ENCODE results near the gene PTPN7.
"Not testable (repeated sequence)": the region's sequence is repeated elsewhere in the genome, so short reads cannot be mapped to it uniquely, and the experiment has no call there.

The PTPN7 gene

DNA sequence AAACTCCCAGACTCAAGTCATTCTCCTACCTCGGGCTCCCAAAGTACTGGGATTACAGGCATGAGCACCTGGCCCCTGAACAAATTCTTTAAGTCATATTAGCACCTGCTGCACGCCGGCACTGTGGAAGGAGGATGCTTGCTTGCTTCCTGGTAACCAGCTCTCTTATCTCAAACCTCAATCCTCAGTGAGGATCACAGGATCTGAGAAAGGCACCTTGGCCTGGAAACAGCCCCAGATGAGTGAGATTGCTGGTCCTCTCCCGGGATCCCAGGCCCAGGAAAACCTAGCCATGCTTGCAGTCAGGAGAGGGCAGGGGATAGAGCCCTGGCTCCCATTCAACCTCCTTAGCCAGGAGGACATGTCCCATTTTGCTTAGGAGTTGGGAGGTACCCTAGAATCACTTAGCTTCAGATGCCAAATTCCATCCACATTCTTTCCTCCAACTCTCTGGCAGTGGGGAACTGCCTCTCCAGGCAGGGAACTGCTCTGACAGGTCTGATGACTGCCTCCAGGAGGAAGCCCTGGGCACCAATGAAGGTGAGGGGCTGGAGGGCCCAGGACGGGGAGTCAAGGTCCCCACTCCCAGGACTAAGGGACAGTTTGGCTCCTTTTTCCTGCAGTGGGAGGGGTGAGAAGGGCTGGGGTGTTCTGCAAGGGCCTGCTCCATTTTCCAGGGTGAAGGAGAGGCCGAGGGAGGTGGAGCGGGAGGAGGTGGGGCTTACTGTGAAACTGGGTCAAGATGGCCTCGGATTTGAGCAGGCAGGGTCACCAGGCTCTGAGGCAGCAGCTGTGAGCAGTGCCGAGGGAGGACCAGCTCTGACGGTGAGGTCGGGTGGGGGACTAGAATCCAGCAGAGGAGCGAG is 28.2 kb downstream of the PTPN7 start:
- DNase-seq (ENCODE audit: low read depth in 4 of 4, low spot score in 1 of 4), result no peak

DNA sequence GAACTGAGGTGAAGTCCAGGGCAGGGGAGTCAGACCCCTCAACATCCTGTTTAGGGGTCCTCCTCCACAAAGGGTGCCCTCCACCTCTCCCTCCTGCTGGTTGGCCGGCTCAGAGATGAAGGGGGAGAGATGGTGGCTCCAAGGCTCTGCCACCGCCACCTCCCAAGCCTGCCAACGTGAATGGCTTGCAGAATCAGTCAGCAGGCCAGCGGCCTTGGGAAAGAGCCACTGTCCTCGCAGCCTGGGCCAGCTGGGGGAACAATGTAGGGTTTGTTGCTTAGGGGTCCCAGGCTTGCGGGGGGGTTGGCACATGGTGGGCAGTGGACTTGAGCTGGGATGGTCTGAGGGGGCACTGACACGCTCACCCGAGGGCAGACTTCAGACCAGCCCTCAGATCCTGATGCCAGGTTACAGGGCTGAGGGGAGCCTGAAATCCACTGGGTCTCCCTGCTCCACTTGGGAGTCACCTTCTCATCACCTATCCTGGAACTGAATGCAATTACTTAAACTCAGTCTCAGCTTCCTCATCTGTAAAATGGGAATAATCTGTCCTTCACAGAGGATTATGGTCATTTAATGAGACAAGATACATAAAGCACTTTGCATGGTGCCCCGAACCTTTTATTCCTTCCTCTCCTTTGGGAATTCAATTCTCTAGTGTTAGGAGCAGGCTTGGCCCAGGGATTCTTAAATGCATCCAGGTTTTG is 29.4 kb downstream of the PTPN7 start:
- no peak for DNase-seq (ENCODE audit: low read depth in 4 of 4, low spot score in 1 of 4)

DNA sequence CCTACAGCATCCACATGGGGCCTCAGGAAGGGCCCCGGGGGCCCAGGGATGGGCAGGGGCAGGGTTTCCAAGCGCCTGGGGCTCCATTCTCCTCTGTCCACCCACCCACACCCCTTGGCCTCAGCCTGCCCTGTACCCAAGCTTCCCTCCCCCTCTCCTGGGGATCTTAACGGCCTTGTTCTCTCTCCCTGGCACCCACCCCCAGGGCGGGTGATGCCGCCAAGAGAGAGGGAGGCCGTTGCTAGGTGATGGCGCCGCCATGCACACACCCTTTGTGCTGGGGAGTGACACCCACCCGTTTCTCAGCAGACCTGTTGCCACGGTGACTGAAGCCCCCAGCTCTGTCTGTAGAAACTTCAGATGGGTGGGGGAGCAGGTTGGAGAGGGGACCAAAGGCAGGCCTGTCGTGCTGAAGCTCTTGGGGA is 30.1 kb downstream of the PTPN7 start:
- no peak for DNase-seq (ENCODE audit: low read depth in 4 of 4, low spot score in 1 of 4)

DNA sequence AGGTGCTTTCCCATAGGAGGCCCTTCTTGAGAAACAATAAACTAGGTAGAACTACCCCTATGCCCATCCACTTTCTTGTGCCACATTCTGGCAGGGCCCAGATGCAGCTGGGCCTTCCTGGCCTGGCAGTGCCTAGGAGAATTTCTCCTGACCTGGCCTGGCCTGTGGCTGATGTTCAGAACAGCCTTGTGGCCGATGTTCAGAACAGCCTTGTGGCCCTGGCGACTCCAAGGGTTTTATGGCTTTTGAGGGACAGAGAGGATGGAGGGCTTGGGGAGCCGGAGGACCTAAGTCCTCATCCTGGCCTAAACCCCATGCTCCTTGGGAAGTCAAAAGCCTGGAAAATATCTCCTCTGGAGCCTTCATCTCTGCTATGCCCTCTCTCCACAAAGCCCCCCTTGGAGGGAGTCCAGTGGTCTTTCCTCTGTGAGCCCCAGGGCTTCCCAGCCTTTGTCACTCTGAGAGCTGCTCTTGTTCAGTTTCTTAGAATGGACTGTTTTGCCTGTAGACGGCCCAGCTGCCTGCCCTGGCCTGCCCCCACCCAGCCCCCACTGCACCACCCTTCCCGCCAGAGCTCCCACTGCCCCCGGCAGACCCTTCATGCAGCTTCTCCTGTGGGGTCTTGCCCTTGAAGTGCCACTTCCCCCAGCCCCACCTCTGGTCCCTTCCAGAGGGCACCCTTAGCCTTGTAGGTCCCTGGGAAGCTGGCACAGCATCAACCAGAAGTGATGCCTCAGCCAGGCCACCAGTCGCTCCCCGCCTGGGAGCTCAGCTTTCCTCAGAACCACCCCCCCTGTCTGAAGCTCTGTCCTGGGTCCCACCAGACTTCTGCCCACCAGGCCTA is 30.7 kb downstream of the PTPN7 start:
- DNase-seq (ENCODE audit: low read depth in 4 of 4, low spot score in 1 of 4), result no peak

DNA sequence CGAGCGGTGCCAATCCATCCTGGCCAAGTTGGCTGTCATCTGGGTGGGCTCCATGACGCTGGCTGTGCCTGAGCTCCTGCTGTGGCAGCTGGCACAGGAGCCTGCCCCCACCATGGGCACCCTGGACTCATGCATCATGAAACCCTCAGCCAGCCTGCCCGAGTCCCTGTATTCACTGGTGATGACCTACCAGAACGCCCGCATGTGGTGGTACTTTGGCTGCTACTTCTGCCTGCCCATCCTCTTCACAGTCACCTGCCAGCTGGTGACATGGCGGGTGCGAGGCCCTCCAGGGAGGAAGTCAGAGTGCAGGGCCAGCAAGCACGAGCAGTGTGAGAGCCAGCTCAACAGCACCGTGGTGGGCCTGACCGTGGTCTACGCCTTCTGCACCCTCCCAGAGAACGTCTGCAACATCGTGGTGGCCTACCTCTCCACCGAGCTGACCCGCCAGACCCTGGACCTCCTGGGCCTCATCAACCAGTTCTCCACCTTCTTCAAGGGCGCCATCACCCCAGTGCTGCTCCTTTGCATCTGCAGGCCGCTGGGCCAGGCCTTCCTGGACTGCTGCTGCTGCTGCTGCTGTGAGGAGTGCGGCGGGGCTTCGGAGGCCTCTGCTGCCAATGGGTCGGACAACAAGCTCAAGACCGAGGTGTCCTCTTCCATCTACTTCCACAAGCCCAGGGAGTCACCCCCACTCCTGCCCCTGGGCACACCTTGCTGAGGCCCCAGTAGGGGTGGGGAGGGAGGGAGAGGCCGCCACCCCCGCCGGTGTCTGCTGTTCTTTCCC is 32.4 kb downstream of the PTPN7 start:
- DNase-seq (ENCODE audit: low read depth in 4 of 4, low spot score in 1 of 4), result no peak

DNA sequence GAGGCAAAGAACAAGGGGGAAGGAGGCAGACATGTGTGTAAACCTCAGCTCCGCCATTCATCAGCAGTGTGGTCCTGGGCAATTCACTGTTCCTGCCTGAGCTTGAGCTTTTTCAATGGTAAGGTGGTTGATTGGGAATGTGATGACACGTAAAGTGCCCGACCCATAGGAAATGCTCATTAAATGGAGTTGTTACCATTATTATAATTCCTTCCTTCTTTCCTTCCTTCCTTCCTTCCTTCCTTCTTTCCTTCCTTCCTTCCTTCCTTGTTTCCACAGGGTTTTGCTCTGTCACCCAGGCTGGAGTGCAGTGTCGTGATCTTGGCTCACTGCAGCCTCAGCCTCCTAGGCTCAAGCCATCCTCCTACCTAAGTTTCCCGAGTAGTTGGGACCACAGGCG is 33.3 kb downstream of the PTPN7 start:
- DNase-seq (ENCODE audit: low read depth in 4 of 4, low spot score in 1 of 4), result no peak

DNA sequence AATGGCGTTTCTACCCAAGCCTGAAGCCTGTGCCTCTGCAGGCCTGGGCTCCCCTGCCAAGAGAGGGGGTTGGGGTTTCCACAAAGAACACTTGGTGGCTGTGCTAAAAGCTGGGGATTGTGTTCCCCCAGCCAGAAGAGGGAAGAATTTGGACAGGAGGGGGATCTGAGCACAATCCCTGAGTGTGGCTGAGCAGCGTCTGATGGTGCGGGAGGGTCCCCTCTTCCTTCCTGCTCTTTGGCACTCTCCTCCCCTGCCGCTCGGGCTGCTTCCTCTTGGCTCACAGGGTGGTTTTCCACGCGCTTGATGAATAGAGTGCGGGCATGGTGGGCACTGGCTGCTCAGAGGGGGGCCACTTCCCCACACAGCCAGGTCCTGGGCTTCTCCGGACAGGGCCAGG is 34.0 kb downstream of the PTPN7 start:
- DNase-seq (ENCODE audit: low read depth in 4 of 4, low spot score in 1 of 4), result no peak

DNA sequence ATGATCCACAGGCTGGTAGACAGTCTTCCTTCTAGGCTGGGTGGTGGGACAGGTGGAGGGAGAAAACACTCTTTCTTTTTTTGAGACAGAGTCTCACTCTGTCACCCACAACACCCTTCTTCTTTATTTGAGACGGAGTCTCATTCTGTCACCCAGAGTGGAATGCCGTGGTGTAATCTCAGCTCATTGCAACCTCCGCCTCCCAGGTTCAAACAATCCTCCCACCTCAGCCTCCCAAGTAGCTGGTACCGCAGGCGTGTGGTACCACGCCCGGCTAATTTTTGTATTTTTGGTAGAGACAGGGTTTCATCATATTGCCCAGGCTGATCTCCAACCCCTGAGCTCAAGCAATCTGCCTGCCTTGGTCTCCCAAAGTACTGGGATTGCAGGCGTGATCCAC is 34.8 kb downstream of the PTPN7 start:
- no peak for DNase-seq (ENCODE audit: low read depth in 4 of 4, low spot score in 1 of 4)

DNA sequence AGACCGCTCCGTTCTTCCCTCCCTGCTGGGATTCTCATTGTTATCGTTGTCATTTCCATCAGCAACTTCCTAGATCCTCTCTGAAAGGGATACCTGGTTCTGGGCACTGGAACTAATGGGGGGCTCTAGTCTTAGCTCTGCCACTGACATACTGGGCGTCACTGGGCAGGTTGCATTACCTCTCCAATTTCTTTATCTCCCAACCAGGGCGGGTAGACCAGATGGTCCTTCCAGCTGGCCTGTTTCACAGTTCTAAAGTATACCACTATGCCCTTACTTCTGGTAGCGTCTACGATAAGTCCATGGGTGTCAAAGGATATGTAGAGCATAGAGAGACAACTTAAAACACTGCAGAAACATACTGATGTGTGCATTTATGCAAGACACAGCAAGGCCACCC is 36.3 kb downstream of the PTPN7 start:
- DNase-seq (ENCODE audit: low read depth in 4 of 4, low spot score in 1 of 4), result no peak

DNA sequence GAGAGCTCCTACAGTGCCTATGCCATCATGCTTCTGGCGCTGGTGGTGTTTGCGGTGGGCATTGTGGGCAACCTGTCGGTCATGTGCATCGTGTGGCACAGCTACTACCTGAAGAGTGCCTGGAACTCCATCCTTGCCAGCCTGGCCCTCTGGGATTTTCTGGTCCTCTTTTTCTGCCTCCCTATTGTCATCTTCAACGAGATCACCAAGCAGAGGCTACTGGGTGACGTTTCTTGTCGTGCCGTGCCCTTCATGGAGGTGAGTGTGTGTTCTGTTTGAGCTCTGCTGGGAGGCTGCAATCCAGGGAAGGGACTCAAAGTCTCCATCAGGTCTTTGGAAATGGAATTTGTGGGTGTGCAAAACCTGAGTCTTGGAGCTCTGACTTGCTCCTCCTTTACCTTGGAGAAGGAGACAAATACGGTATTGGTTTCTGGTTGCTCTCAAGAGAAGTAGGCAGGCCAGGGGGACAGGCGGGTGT is 37.0 kb downstream of the PTPN7 start:
- DNase-seq (ENCODE audit: low read depth in 4 of 4, low spot score in 1 of 4), result no peak

DNA sequence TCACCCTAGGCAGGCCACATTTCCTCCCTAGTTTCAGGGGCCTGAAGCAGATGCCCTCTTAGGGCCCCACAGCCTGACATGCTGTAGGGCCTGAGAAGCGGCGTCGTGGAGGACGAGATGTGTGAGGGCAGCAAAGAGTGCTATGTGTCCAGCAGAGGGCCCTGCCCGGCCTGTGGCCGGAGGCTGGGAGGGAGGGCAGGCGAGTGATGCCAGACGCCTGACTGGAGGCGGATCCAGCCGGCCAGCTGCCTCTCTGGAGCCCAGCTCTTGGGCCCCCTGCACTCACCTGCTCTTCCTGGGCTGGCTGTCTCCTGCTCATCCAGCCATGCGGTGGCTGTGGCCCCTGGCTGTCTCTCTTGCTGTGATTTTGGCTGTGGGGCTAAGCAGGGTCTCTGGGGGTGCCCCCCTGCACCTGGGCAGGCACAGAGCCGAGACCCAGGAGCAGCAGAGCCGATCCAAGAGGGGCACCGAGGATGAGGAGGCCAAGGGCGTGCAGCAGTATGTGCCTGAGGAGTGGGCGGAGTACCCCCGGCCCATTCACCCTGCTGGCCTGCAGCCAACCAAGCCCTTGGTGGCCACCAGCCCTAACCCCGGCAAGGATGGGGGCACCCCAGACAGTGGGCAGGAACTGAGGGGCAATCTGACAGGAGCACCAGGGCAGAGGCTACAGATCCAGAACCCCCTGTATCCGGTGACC is 37.6 kb downstream of the PTPN7 start, which contains the start of gene GPR37L1:
GPR37L1 (plus strand) TSS at position 279 of the 697 bp plus-strand sequence; CDS start at position 326, 47 bp downstream.
- no peak for DNase-seq (ENCODE audit: low read depth in 4 of 4, low spot score in 1 of 4)

DNA sequence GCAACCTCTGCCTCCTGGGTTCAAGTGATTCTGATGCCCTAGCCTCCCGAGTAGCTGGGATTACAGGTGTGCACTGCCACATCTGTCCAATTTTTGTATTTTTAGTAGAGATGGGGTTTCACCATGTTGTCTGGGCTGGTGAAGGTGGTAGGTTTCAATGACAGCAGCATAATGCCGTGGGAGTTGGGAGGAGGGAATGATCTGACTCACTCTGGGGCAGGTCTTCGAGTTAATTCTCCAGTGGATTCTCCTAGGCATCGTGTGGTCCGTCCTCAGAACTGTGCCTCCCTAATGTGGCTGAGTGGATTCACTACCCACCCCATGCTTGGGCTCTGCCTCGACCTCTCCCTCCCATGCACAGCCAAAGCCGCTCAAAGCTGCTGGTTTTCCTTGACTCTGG is 39.4 kb downstream of the PTPN7 start:
- DNase-seq (ENCODE audit: low read depth in 4 of 4, low spot score in 1 of 4), result no peak

DNA sequence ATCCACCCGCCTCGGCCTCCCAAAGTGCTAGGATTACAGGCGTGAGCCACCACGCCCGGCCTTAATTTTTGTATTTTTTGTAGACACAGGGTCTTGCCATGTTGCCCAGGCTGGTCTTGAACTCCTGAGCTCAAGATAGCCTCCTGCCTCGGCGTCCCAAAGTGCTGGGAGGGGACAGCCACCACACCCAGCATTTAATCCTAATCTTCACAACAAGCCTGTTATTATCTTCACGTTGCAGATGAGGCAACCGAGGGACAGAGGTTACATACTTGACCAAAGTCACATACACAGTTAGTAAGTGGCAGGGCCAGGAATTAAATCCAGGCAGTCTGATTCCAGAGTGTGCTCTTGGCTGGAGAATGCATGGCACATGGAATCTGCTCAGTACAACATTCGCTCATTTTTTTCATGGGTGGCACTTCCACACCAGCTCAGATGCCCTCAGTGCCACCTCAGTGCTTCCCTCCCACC is 42.5 kb downstream of the PTPN7 start:
- DNase-seq (ENCODE audit: low read depth in 4 of 4, low spot score in 1 of 4), result no peak

DNA sequence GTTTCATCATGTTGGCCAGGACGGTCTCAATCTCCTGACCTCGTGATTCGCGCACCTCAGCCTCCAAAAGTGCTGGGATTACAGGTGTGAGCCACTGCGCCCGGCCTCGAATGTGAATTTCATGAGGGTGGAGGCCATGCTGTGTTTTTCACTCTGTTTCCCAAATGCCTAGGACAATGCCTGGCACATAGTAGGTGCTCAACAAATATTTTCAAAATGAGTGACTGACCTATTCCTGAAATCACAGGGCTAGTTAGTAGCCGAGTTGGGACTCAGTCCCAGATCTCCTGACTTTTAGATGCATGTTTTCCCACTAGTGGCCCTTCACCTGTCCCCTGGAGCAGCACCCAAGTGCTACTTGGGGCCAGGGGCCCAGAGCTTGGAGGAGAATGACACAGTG is 44.1 kb downstream of the PTPN7 start:
- DNase-seq (ENCODE audit: low read depth in 4 of 4, low spot score in 1 of 4), result no peak

DNA sequence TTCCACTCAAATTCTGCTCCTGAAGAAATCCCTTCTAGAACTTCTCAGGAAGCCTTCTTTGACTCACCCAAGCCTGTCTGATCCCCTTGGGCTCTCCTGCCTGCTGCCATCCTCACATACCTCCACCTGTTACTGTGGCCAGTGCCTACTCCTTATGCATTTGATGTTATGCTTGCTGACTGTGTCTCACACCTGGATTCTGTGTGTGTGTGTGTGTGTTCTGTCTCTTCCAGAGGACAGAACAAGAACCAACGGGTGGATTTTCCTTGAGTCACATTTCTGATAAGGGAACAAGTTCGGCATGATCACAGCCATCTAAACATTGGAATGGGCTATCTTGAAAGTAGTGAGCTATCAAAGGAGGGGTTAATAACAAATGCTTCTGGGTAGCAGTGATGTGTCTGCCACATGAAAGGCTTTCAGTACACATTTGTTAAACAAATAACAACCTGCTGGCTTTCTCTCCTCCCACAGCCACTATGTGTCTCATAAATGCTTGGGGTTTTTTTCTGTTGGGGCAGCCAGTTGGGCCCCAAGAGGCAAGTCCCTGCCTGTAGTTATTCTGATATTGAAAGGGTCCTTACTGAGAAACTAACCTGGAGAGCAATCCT is 46.6 kb downstream of the PTPN7 start:
- DNase-seq (ENCODE audit: low read depth in 4 of 4, low spot score in 1 of 4), result no peak

DNA sequence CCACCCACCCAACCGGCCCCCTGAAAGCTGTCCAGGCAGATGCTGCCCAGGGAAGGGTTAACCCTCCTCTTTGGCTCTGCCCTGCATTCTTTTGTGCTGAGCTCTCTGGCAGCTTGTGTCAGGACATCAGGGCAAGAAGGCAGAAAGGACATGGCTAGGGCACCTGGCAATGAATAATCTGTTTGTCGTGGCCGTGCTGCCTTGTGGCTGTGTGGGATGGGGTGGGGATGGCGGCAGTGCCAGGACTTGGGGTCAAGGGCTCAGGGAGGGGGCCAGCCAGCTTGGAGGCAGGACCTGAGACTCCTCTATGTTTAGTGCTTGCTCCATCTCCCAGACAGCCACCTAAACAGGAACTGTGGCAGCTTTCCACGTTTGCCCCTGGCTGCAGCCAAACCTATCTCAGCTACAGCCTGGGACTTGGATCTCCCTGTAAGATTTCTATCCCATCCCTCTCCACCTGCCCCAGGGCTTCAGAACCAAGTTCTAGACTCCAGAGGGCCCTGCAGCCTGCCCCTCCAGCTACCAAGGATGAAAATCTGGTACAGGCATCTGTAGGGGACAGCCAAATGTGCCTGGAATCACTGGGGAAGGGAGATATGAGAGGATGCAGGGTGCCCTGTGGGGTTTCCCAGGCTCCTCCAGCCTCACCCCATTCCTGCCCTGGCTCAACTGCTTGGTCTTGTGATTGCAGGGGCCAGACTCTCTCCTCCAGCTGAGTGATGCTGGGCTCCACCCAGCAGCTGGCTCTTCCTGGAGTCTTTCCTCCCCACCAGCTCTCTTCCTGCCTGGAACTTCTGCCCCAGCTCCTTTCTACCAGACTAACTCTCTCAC is 47.3 kb downstream of the PTPN7 start:
- no peak for DNase-seq (ENCODE audit: low read depth in 4 of 4, low spot score in 1 of 4)

DNA sequence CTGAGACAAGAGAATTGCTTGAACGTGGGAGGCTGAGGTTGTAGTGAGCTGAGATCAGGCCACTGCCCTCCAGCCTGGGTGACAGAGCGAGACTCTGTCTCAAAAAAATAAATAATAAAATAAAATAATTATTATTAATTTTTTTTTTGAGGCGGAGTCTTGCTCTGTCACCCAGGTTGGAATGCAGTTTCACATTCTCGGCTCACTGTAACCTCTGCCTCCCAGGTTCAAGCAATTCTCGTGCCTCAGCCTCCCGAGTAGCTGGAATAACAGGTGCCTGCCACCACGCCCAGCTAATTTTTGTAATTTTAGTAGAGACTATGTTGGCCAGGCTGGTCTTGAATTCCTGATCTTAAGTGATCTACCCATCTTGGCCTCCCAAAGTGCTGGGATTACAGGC is 48.8 kb downstream of the PTPN7 start:
- not testable (repeated sequence) for DNase-seq (ENCODE audit: low read depth in 4 of 4, low spot score in 1 of 4)

DNA sequence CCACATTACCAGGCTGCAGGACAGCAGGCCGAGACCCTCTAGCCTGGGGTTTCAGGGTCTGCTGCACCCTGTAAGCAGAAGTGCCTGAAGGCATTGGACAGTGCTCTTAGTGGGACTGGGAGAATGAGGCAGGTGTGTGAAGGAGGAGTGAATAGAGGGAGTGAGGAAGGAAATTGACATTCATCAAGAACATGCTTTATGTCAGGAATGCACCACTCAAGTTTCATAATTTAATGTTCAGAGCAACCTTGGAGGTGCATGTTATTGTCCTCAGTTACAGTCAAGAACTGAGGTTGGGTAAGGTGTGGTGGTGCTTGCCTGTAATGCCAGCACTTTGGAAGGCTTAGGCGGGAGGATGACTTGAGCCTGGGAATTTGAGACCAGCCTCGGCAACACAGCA is 49.4 kb downstream of the PTPN7 start:
- no peak for DNase-seq (ENCODE audit: low read depth in 4 of 4, low spot score in 1 of 4)
